GM12801 (cell line): ENCODE results near the gene LTBP1.

Experiments used
- TF ChIP-seq, protein P1 (sequence below): IDR thresholded peaks from one replicate; pipeline ENCODE4 v1.5.1; 2011; ENCODE audit warnings: control low read depth; ENCODE audit not compliant: insufficient read length; ENCODE audit errors: extremely low read depth

Gene LTBP1

DNA sequence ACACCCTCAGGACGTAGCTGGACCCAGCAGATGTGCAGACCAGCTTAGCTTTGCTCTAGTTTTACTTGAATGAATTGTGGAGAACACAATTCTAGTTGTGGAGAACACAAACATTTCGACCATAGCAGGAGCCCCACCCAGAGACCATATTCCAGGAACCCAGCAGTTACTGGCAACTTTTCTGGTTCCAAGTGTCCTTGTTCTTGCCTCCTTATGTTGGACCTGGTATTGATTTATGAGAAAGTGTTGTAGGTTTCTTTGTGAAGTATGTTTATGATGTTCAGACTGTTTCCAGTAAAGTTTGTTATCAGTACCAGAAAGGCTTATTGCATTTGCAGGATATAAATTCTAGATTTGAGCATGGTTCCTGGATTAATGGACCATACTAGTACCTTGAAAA is 51.0 kb downstream of the LTBP1 start:
- TF ChIP-seq, protein P1, sequence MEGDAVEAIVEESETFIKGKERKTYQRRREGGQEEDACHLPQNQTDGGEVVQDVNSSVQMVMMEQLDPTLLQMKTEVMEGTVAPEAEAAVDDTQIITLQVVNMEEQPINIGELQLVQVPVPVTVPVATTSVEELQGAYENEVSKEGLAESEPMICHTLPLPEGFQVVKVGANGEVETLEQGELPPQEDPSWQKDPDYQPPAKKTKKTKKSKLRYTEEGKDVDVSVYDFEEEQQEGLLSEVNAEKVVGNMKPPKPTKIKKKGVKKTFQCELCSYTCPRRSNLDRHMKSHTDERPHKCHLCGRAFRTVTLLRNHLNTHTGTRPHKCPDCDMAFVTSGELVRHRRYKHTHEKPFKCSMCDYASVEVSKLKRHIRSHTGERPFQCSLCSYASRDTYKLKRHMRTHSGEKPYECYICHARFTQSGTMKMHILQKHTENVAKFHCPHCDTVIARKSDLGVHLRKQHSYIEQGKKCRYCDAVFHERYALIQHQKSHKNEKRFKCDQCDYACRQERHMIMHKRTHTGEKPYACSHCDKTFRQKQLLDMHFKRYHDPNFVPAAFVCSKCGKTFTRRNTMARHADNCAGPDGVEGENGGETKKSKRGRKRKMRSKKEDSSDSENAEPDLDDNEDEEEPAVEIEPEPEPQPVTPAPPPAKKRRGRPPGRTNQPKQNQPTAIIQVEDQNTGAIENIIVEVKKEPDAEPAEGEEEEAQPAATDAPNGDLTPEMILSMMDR = no peak

DNA sequence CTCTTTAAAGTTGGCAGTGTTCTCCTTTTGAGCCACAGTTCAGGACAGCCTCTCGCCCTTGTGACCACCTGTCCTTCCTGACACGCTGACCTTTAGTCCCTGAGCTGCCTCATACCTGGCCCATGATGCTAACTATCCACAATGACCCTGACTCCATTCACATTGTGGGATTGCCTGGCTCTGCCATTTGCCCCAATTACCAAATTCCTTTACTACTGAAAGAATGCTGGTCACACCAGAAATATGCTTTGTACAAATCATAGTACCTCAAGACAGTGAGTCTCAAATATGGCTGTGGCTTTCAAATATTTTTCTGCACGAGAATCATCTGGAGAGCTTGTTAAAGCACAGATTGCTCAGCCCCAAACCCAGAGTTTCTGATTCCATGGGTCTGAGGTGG is 54.2 kb downstream of the LTBP1 start:
- TF ChIP-seq, protein P1 = no peak

DNA sequence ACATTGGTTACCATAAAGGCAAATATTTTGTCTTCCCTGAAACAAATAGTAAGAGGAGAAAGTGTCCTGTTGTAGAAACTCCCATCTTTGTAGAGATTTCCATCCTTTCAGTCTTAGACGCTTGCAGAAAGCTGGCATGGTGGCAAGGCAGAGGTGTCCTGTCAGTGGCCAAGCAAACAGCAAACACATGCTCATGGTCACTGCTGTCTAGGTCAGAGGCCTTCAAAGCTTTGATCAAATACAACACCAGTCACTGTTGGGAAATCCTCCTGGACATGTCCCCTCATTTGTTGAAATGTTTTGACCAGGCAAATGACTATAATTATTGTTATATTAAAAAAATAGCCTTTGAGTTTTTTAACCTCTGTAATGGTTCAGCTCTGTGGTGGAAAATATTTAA is 55.1 kb downstream of the LTBP1 start:
- TF ChIP-seq, protein P1 = no peak

DNA sequence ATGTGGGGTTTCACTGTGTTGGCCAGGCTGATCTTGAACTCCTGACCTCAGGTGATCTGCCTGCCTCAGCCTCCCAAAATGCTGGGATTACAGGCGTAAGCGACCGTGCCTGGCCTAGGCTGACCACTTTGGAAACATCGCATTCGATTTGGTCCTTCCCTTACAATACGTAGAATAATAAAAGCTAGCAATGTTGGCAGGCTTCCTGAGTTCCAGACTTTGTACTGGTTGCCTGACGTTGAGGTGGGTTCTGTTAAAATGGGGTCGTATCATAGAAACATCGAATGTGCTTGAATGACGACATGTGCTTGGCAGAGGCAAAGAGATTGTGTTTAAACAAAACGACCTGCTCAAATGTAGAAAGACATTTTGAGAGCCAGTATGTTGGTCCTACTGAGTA is 56.1 kb downstream of the LTBP1 start:
- TF ChIP-seq, protein P1 = no peak

DNA sequence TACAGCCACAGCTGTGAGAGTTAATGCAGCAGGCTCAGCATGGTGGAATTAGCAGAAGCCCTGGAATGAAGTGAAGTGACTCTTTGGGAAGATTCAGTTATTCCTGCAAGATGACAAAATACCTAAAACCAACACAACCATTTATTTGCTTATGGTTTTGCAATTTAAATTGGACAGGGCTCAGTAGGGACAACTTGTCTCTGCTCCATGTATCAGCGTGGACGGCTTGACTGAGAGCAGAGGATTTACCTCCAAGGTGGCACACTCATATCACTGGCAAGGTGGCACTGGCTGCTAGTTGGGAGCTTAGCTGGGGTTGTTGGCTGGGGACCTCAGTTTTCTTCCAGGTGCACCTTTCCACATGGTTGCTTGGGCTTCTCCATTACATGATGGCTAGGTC is 58.3 kb downstream of the LTBP1 start:
- TF ChIP-seq, protein P1 = no peak

DNA sequence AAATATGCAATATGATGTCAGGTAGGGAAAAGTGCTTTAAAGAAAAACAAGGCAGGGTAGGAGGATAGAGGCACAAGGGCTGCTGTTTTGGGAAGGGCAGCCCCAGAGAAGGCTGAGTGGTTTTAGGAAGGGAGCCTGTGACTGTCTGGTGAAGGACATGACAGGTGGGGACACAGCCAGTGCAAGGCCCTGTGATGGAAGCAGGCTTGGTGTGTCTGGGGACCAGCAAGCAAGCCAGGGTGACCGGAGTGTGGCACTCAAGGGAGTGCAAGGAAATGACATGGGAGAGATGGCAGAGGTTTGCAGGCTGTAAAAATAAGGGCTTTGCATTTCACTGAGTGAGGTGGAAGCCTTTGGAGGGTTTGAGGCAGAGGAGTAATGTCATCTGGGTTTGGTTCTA is 62.0 kb downstream of the LTBP1 start:
- TF ChIP-seq, protein P1 = no peak

DNA sequence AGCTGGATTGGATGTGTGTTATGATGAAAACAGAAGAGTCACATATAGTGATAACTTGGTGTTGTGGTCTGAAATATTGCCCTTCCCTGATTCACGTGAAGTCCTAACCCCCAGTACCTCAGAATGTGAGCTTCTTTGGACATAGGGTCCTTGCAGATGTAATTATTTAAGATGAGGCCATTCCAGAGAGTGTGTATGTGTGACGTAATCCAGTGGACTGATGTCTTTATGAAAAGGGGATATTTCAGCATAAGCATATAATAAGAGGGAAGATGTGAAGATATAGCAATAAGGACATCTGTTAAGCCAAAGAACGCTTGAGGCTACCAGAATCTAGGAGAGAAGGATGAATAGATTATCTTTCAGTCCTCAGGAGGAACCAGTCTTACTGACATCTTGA is 62.5 kb downstream of the LTBP1 start:
- TF ChIP-seq, protein P1 = no peak

DNA sequence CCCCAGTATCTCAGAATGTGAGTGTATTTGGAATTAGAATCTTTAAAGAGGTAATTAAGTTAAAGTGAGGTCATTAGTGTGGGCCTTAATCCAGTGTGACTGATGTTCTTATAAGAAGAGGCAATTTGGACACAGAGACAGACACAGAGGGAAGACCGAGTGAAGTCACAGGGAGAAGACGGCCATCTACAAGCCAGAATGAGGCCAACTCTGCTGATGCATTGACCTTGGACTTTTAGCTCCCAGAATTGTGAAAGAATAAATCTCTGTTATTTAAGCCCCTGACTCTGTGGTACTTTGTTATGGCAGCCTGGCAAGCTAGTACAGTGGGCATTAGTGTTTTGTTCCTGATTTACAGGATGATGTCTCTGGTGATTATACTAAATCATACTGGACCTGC is 64.6 kb downstream of the LTBP1 start:
- TF ChIP-seq, protein P1 = no peak
